GM18502 (cell line): ENCODE measurements around the gene BLACAT1.
A peak's percentile ranks its signal among the peaks of the same experiment; 100 is the strongest.

Experiments
- ATAC-seq: cut with Tn5 transposase; IDR thresholded peaks from one replicate; pipeline ENCODE4 v1.9.1; 2021; ENCODE audit warnings: mild to moderate bottlenecking; ENCODE audit not compliant: unreplicated experiment, poor library complexity

Gene BLACAT1

DNA sequence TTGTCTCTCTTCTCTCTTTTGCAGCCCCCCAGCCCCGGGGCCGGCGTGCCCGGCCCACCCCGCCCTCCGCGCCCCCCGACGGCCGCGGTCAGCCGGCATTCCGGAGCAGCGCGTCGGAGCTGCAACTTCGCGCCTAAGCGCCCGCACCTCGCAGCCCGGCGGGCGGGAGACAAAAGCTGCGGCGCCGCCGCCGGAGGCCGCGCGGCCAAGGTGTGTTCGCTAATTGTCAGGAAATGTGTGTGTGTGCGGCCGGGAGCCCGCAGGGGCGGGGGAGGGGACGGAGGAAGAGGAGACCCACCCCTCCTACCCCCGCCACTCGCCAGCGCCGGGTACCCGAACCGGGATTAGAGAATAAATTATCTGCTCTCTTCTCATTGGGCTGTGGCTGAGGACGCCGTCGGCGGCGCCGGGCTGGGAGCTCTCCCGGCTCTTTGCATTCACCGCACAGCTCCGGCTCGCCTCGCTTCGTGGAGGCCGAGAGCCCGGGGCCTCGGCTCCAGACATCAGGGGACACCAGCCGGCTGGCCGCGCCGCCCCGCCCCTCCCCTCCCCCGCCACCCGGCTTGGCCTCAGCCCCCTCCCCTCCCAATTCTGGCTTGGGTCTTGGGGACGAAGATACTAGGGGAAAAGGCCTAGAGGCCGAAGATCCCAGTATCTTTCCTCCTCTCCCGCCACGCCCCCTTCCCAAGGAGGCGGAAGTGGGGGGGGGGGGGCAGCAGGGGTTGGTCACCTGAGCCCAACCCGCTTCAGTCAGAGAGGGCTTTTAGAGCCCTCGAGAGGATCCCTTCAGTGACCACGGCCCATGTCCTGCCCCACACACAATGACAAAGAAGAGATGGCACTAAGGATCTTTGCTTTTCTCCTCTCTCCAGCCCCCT lies 1.3 kb upstream of the BLACAT1 start:
- no peak for ATAC-seq

DNA sequence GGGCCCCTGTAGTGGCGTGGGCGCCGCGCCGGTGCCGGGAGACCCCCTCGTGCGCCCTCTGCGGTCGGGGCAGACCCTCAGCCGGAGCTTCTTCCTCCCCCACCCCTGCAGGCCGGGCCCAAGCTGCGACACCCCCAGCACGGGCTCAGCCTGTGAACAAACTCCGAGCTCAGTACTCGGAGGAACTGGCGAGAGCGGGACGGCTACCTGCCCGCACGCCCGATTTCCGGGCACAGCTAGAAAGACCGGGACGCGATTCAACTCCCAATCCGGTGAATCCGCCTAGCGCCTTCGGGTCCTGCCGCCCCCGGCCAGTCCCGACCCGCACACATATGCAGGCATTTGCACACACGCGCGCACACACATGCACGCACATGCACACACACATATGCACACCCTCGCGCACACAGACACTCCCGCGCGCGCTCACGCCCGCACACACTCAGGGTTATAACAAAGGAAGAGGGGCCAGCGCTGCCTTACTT lies 580 bp upstream of the BLACAT1 start:
- no peak for ATAC-seq

DNA sequence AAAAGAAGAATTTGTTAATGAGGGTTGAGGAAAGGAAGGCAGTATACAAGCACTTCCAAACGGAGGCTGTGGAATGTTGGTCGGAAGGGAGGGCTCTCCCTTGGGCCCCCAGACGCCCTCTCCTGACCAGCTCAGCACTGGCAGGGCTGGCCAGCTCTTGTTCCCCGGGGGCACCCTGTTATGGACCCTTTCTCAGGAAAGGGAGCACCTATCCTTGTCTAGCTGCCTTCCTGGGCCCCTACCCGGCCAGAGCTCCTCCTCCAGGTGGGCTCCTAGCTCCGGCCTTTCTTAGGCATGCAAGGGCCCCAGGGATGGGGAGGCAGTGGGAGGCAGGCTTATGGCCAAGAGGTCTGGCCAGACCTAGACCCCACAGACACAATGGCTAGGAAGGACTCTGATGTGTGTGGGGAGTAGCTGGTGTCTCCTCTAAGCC lies 926 bp downstream of the BLACAT1 start:
- ATAC-seq = no peak

DNA sequence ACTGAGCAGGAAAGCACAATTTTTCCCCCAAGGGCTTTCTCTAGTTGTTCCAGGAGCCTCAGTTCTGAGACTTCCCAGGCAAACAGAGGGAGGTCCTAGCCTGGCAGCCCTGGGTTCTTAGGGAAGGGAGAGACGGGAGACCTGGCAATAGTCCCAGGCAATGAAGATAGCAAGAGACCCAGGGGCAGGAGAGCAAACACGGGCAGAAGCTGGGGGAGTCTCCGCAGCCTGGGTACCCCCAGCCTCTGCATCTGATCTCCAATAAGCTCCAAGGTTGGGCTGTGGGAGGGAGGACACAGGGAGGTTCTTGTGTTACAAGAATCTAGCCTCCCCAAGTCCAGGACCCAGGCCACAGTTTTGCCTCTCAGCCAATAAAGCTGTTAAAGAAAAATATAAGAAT lies 2.4 kb downstream of the BLACAT1 start:
- no peak for ATAC-seq

DNA sequence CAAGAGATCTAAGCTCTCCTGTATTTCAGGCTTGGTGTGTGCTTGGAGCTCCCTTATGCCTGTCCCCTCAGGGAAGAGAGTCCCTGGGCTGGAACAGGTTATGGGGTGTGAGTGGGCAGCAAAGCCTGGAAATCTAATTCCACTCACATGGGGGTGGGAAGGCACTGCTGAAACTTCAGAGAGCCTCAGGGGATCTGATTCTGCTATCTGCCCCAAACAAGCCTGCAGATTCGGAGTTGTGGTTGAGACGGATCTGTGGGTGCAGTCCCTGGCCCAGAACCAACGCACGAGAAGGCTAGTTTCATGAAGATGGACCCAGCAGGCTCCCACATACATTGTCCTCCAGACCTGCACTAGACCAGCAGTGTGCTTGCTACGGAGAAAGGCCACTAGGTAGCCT lies 2.9 kb downstream of the BLACAT1 start:
- ATAC-seq = no peak

DNA sequence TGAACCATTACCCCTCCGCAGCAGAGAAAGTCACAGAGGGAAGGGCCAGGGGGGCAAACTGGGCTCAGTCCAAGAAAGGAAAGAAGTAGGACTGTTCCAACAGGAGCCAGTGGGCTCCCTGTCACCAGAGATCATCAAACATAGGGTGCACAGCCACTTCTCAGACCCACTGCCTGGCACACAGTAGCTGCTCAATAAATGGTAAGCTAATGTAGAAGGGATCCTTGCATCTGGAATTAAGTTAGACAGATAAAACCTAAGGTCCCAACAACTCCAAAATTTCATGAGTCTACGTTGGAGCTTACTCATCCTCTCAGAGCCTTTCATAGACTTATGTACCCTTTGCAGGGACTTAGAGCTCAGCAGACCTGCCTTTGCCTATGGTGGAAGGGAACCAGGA lies 3.5 kb downstream of the BLACAT1 start:
- no peak for ATAC-seq

DNA sequence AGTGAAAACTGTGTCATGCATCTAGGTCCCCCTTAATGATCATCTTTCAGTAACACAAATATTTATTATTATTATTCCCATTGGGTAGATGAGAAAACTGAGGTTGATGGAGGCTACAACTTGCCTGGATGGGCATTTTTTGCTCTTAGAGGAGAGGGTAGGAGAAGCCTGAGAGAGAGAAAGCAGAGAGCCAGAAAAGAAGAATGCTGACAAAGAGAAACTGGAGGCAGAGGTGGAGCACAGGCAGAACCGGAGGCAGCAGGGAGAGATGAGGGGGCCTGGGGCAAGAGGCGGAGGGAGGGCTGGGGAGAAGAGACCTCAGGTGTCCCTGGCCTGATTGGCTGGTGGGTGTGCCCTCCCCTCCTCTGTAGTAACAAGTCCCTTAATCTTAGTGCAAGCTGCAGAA lies 4.1 kb downstream of the BLACAT1 start:
- ATAC-seq = no peak

DNA sequence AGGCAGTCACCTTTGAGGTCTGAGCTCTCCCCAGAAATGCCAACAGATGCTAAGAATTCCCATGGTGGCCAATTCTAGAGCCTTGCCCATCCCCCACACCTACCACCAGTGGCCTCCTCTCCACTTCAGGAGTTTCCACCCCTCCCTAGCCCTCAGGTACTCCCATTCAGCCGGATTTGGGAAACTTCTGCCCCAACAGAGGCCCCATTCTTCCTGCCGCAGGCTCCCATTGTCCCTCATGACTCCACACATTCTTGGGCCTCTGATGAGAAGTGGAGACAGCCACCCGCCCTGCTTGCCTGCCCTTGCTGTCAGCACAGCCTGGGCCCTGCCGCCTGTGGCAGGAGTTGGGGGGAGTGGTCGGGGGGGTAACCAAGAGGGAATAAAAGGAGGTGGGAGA lies 4.6 kb downstream of the BLACAT1 start:
- no peak for ATAC-seq

DNA sequence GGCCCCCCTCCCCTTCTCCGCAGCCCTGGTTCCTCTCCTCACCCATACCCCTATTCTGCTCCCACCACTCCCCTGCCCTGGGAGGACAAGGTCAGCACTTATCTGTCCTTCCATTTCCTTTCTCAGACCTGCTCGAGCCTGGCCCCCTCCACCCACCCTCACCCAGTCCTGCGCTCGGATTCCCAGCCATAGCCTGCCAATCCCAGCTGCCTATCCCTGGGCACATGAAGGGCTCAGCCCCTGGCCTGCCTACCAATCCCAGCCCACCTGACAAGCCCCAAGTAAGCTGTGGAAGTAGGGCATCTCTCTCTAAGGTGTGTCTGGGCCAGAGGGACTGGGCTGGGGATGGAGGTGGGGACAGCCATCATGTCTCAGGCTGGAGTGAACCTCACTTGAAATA lies 5.4 kb downstream of the BLACAT1 start:
- no peak for ATAC-seq

DNA sequence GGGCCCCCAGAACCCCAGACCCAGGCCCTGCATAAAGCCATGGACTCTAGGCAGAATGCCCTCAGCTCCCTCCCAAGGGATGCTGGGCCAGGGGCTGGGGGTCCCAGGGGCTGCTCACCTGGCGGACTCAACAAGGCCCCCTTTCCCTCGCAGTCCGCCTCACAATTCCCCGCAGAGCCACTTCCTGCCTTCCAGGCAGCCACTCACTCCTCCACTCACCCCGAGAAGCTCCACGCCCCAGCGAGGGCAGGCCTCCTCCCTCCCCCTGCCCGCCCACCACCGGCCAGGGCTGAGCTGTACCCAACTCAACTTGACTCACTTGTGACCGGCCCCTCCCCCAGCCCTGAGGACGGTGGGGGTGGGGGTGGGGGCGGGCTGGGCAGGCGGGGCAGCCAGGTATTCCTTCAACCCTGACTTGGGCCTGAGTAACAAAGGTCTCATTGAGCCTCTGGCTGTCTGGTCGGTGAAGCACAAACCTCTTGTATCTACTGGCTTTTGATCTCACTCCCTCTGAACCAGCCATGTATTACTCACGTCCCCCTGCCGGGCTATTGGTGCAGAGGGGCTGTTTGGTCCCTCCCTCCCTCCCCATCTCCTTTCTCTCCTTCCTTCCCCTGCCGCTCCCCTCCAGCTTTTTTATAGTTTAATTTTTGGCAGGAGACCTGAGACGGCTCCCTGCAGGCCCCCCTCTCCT lies 5.9 kb downstream of the BLACAT1 start:
- ATAC-seq = peak; percentile 58

DNA sequence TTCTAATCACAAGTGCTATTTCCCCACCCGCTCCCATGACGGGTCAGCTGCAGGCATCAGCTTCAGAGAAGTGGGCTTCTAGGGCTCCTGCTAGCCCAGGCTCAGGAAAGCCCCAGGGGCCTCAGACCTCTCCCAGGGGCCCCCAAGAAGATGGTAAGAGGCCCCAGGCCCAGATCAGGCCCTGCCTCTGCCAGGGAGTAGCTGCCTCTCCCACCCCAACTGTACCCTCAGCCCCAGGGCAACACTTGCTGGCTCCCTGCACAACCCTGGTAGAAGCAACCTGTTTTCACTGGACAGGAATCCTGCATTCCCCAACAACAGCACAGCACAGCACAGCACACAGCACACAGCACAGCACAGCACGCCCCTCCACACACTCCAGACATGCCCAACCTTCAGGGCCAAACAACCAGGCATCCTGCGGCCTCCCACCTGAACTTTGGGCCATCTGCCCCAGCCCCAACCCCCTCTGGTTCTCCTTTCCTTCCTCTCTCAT lies 6.5 kb downstream of the BLACAT1 start:
- no peak for ATAC-seq

DNA sequence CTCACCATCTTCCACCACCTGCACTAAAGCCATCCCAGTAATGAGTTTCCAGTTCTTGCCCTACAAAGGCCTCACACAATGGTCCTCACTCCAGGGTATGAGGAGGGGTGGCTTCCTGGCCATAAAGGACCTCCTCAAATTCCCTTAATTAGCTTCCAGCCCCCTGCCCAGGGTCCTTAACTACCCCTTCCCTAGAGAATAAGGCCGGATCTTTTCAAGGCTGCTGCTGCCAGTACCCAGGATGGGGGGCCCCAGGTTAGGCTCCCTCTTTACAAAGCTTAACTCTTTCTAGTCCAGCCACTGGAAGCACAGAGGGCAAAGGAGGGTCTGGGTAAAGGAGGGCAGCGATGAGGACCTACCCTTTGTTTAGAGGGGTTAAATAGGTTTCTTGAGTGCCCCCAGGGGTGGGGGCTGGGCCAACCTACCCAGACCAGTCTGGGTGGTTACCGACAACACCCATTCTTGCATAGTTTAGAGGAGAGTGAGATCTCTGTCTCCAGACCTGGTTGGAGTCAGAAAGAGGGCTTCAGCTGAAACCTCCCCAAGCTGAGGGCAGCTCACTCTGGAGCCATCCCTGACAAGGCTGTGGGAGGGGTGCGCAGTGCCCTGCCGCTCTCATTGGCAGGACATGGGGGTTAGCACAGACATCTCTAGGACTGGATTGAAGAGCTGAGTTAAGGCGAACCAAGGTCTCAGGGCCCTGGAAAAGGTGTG lies 7.1 kb downstream of the BLACAT1 start:
- ATAC-seq = no peak

DNA sequence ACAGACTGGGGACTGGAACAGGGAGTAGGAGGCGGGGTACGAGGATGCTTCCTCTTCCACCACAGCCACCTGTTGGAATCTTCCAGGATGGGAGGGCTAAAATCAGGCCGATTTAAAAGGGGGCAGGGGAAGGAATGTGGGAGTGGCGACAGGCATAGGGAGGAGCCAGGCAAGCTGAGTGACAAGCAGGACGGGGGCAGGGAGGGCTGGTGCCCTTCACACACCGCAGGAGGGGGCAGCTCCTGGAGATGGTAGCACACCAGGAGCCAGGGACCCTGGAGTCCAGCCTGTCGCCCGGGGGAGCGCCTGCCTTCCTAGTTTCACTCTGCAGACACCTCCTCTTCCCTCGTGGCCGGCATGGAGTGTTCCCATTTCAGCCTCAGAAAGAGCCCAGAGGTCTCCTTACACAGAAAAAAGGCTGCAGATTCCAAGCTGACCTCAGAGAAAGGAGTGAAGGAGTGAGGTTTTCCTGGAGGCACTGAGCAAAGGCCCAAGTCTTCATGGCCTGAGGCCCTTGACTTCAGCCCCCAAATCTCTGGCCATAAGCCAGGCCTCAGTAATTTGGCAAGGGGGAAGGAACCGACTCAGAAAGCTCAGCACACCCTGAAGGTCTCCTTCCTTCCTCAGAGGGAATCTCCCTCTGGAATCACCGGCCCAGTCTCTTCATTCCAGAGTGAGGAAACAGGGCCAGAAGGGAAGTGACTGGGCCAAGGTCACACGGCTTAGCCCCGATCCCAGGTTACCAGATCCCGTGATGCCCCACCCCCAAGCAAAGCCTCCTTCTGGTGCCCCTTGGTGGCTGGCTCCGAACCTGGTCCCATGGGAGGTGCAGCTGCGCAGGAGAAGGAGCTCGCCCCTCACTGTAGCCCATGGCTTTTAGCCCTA lies 8.1 kb downstream of the BLACAT1 start:
- ATAC-seq = no peak

DNA sequence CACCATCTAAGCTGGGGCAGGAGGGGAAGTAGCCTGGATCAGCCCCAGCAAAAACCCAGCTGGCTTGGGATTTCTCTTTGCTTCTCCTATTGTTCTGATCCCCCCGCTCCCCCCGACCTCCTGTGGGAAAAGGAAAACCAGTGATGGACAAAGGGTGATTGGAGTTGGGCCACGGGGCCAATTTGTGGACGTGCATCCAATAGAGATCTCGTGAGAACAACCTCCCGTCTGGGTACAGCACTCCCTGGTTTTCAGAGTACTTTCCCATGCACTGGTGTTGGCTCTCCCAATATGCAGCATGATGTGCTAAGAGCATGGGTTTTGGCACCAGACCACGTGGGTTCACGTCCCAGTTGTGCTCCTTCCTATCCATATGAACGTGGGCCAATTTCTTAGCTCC lies 9.0 kb downstream of the BLACAT1 start:
- ATAC-seq = no peak

DNA sequence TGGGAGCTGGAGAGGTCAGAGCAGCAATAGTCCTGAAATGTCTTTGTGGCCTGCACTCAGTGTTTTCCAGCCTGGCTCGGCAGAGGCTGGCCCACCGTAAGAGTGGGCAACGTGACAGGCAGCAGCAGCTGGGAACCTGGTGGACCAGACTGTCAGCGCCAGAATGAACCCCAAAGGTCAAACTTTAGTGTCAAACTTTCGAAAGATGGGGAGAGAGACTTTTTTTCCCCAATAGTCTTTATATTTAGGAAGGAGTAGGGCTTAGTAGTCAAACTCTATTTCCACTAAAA lies 10.3 kb downstream of the BLACAT1 start:
- no peak for ATAC-seq

DNA sequence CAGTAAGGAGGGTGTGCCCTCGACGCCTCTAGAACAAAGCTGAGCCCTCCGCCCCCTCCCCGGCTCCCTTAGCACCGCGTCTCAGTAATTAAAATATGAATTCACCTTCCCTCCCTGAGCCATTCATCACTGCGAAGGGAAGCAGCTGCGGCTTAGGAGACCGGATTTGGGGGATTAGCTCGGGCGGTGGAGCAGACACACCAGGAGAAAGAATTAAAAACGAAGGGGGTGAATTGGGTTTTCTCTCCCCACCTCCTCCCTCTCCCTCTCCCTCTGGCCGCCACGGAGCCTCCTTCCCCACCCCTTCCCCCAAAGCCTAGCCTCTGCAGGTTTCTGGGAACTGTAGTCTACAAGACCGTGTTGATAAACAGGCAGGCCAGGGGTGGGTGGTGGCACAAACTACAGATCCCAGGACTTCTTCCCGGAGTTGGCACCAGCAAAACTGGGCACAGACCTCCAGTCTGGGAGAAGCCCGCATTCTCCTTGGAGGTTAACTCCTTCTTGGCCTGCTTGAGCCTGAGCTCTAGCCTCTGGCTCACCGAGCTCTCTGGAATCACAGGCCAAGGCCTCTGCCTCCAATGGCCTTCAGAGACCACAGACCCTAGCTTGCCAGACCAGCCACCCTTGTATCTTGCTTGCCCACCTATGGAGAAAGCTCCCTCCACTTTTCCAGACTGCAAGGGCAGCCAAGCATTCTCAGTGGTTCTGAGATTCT lies 10.8 kb downstream of the BLACAT1 start:
- ATAC-seq = no peak

DNA sequence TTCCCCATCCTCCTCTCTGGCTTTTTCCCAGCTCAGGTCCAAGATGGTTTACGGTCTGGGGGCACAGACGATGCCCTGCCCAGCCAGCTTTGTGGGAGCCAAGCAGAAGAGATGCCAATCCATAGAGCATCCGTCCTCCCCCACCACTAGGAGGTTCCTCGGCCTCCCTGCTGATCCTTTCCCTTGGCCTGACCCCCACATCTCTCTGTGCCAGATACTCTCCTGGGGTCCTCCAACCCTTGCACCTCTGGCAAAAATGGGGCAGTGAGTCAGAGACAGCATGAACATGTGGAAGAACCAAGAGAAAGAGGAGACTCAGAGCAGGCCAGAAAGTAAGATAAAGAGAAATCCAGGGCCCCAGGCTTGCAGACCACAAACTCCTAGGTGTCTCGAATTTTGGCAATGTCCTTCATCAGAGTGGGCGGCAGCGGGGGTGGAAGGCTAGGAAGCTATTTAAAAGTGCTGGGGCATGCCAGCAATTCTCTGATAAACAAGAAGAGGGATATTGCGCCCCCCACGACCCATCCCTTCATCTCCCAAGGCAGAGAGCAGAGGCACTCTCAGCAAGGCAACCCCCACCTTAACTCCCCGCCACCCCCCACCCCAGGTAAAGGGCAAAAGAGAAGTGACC lies 11.4 kb downstream of the BLACAT1 start:
- no peak for ATAC-seq

DNA sequence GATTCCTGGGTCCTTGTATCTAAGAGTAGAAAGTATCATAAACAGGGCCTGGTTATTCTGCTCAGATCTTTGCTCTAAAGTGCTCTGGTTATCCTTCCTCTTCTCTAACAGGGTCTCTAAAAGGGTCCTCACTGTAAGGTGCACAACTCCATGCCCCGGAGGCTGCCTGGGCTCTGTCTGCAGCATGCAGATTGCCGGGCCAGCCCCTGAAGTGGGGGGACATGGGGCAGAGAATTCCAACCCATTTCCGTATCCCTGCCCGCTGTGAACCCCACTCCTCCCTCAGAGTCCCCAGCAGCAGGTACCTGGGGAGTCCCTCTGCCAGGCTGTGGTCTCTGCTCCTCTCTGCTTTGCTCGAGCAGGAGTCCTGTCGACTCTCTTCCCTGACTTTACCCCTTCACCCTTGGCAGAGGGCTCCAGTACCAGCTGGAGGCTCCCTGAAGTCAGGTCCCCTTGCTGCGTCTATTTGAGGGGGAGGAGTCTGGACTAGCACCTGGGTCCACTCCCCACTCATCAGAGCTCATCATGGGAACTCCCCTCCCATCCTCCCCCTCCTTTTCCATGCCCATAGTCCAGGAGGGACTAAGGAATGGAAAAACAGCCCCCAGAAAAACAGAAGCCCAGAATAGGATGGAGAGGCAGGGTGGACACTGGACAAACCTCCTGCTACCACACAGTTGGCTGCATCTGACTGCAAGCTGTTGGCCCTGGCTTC lies 12.1 kb downstream of the BLACAT1 start:
- no peak for ATAC-seq
